Fibroblast of skin of right biceps (primary cell): ENCODE measurements around the gene TCEAL4.
"Not testable (repeated sequence)": the region's sequence is repeated elsewhere in the genome, so short reads cannot be mapped to it uniquely, and the experiment has no call there.

Experiments used
- DNase-seq: peaks from one replicate; pipeline ENCODE4 v3.0.0-alpha.2; 2013

The TCEAL4 gene

DNA sequence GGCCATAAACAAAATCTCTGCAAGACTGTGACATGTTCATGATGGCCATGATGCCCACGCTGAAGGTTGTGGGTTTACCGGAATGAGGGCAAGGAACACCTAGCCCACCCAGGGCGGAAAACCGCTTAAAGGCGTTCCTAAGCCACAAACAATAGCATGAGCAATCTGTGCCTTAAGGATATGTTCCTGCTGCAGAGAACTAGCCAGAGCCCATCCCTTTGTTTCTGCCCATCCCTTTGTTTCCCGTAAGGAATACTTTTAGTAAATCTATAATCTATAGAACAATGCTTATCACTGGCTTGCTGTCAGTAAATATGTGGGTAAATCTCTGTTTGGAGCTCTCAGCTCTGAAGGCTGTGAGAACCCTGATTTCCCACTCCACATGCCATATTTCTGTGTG lies 9.9 kb downstream of the TCEAL4 start:
- DNase-seq, result not testable (repeated sequence)

DNA sequence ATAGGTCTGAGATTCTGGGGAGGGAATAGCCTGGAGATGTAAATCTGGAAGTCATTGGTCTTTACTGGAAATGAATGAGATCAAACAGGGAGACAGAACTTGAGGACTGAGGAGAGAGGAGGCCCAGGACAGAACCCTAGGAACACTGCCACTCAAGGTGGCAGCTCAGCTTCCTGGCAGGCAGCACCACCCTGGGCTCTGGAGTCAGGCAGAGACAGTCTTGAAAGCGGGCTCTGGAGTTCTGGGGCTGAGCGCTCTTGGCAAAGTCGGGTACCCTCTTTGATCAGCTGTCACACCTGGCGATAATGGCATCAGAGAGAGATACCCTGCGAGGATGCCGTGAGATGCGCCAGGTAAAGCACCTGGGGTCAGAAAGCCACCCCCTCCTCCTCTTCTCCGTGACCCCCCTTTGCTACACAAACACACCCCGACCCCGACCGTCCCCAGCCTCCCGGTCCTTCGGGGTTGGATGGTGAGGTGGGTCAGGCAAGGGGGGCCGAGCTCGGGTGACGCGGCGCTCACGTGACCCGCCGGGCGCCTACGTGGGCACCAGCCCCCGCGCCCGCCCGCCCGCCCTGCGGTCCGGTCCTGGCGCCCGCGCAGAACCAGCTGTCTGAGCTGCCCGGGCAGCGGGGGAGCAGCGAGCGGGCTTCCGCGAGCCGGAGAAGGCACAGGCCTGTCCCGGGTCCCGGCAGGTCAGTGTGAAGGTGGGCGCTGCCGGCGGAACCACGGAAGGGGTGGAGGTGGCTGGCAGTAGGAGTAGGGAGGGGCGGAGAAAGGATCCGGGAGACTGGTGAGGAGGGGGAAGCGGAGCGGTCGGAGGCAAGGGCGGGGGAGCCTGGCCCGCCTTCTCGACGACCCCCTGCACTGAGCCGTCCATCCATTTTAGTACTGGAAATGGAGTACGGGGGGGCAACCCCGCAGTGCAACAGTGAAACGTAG lies 22.3 kb downstream of the TCEAL4 start, which contains the start of gene TCEAL3:
TSS of gene TCEAL3 (plus strand) at position 600 of the 942 bp plus-strand sequence. CDS start 1,102 bp downstream, outside the sequence.
- DNase-seq, result peak; percentile 45

DNA sequence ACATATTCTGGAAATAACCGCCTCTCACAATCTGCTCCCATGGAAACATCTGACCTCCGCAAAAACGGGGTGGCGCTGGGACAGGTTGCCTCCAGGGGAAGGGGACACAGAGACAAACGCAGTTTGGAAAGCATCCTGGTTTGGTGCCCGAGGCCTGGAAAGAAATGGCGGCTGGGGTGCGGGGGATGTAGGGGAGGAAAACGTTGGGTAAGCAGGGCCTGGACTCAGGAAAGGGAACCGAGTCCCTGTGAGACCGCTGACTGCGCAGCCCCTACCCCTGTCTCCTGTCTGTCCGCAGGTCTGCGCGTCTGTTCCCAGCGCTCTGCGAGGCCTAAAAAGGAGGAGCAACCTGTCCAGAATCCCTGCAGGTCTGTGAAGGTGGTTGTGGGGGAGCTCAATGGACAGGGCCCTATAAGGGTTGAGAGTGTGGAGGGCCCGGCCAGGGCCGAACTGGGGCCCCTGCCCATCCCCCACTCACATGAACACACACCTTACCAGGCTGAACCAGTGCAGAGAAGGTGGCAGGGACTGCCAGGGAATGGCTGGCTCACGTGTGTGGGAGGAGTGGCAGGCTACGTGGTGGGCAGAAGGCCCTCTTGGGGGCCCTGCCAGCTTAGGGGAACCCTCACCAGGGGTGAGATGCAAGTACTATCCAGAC lies 23.1 kb downstream of the TCEAL4 start:
- no peak for DNase-seq

DNA sequence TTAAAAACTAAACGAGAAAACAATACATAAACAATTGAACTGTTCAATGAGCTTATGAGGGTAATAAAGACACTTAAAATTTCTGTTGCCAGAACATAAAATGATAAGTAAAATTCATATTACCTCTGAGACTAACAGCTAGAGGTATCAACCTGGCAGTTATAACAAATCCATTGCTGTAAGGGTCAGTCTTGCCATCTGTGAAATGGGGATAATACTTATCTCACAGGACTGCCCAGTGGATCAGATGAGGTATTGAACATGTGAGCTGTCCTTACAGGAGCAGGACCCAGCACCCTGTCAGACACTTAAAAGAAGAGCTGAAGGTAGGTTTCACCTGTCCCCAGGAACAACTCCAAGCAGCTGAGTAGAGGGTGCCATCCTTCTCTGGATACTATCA lies 25.0 kb downstream of the TCEAL4 start:
- no peak for DNase-seq

DNA sequence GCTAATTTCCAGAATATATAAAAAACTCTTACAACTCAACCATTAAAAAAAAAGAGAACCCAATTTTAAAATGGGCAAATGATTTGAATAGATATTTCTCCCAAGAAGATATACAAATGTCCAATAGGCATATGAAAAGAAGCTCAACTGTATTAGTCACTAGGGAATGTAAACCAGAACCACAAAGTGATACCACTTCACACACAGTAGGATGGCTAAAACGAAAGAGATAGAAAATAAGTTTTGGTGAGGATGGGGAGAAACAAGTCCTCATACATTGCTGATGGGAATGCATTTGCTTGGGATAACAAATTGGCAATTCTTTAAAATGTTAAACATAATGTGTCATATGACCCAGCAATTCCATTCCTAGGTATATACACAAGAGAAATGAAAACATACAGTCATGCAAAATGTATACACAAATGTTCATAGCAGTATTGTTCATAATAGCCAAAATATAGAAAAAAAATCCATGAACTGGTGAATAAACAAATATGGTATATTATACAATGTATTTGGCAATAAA lies 28.1 kb downstream of the TCEAL4 start:
- no peak for DNase-seq

DNA sequence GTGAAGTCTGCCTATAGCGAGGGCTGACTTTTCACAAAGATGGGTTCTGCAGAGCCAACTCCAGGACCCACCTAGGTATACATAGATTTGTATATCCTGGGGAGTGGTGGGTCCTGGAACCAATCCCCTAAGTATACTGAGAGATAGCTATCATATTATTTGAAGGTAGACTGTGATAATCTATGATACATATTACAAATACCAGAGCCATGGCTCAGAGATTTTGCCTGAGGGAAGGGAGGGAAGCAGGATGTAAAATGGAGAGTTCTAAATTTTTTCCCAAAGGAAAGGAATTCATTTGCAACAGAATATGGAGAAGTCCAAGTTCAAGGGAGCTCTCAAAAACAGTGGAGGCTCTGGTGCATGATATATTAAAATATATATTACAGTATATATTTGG lies 29.7 kb downstream of the TCEAL4 start:
- peak; percentile 48 for DNase-seq

DNA sequence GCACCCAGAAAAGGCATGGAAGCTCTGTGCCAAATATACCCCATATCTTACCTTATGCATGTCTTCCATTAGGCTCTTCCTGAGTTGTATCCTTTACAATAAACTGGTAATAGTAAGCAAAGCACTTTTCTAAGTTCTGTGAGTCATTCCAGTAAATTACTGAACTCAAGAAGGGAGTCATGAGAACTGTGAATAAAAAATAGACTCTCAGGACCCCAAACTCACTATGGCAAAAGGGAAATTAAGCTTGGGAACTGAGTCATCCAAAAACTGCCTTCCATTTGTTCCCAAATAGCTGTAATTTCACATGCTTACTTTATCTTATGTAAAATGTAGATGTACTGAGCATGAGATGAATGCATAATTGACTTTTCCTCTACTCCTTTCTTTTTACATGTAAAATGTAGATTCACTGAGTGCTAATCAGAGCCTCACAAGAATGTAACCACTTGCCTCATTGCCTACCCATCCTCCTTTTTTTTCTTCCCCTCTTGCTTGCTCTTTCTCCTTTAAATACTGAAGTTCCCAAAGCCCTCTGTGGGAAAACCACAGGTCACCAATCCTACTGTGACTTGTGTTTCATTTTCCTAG lies 30.6 kb downstream of the TCEAL4 start:
- peak; percentile 53 for DNase-seq

DNA sequence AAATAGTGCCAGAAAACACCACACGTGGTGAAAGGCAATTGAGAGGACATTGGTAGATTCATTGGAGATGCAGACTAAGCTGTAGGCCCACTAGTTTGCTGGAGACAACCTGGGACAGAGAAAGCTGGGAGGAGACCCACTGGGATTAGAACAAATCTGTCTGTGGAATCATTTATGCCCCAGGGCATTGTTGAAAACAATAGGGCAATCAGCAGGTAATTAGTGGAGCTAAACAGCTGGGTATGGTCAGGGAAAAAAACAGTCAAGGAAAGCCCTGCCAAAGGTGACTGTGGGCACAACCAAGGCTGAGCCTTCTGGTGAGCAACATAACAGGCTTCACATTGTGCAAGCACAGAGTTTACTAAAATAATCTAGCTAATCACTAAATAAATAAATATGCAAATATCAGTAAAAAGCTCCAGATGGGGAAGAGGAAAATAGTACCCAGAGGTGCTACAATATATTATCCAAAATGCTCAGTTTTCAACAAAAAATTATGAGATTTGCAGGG lies 31.4 kb downstream of the TCEAL4 start:
- DNase-seq, result no peak

DNA sequence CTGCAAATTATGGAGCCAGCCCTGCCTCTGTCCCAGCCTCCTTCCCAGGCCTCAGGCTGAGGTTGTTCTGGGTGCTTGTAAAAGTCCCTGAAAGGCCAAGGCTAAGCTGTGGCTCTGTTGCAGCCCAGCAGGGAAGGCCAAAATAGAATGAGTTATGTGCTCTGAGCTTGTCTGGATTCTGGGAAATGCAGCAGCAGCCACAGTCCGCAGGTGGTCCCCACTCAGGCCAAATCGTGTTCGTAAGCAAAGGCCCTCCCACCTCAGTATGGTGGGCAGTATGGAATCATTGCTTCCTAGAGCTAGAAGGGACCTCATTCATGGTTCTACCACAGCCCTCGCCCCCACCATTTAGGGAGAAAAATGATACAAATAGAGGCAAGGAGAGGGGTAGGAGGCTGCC lies 38.8 kb downstream of the TCEAL4 start:
- no peak for DNase-seq

DNA sequence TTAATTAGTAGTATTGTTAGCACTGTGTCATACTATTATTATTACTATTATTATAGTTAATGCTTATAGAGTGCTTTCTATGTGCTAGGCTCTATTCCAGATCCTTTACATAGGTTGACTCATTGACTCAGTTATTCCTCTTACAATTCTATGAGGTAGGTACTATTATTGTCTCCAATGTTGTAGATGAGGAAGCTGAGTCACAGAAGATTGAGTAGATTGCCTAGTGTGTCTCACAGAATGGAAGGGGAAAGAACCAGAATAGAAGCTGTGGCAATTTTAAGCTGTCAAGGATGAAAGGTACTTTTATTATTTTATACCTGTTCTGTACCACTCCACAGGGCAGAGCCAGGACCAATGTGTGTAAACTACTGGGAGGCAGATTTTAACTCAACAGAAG lies 41.5 kb downstream of the TCEAL4 start:
- peak; percentile 48 for DNase-seq

DNA sequence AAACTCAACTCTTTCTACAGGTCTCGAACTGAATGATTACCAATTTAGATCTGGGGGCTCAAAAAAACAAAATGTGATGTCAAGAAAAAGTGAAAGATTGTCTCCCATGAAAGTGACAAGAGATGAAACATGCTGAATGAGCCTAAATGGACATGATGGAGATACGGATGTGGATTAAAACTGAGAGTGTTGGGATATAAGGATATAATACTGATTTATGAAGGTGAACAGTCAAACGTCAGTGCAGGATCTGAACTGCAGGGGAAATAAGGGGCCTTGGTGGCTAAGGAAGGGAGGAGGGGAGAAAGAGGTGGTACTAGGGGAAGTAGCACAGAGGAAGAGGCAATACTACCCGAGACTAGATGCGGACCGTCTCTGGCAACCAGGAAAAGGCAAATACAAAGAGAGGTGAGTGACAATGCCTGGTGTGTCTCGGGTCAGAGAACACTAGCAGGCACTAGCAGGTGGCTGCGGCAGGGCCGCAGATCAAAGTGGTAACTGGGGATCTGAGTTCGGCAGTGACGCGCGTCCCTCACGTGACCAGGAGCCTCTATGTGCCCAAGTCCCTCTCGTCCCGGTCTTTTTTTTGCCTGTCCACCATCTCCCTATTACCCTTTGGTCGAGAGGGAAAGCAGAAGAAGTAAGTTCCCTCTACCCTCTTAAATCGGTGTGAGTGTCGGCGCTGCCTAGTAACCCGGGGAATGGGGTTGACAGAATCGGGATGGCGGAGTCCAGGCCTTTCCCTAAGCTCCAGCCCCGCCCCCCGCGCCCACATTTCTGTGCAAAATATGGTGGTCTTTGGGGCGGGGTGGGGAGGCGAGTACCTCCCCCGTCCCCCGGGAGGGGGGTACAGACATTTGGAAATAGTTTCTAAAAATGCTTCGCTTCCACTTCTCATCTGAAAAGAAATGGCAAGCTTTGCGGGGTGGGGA lies 43.3 kb downstream of the TCEAL4 start, which contains the start of gene TCEAL1:
TSS of gene TCEAL1 (plus strand) at position 590 of the 932 bp plus-strand sequence. CDS start 942 bp downstream, outside the sequence.
- DNase-seq, result peak; percentile 19

DNA sequence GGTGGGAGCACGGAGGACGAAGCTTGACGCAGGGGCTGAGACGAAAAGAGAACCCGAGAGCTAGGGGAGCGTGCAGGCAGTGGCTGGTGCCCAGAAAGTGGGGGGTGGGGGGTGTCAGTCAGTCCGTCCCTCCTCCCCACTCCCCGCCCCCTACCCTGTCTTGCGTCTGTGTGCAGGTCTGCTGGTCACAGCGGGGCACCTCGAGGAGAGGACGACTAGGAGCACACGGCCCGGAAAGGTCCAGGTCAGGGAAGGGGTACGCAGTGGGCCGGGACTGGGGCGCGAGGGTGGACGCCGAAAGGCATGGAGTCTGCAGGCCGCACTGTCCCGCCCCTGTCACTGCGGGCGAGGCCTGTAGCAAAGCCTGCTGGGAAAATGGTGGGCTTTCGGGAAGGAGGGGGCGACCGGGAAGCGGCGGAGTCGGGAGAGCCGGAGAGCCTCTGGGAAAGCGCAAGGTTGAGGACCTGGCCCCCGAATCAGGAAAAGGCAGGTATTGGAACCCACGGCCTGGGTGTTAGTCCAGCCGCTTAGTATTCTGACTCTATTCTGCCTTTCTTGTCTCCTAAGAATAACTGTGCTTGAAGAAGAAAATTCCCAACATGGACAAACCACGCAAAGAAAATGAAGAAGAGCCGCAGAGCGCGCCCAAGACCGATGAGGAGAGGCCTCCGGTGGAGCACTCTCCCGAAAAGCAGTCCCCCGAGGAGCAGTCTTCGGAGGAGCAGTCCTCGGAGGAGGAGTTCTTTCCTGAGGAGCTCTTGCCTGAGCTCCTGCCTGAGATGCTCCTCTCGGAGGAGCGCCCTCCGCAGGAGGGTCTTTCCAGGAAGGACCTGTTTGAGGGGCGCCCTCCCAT lies 44.2 kb downstream of the TCEAL4 start:
- peak; percentile 80 for DNase-seq

DNA sequence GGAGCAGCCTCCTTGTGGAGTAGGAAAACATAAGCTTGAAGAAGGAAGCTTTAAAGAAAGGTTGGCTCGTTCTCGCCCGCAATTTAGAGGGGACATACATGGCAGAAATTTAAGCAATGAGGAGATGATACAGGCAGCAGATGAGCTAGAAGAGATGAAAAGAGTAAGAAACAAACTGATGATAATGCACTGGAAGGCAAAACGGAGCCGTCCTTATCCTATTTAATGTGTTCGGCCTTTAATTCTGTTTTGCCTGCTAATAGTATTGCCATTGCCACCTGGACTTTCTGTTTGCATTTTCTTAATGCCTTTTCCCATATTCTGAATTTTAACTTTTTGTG lies 44.8 kb downstream of the TCEAL4 start:
- DNase-seq, result no peak

DNA sequence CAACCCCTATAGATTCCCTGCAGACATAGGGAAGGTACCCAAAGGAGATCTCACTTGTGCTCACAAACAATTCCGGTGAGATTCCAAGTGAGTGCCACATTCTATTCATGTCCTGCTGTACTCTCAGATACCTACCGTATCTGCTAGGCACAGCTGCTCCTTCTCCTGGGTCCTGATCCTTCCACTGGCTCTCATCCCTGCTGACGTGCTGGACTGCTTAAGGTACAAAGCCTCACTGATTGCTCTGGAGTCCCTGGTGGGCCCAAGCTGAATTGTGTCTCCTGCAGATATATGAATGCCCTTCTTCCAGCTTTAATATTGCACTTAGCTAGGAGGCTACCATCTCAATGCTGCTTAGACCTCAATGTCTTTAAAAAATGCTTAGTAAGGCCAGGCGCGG lies 45.8 kb downstream of the TCEAL4 start:
- DNase-seq, result no peak

DNA sequence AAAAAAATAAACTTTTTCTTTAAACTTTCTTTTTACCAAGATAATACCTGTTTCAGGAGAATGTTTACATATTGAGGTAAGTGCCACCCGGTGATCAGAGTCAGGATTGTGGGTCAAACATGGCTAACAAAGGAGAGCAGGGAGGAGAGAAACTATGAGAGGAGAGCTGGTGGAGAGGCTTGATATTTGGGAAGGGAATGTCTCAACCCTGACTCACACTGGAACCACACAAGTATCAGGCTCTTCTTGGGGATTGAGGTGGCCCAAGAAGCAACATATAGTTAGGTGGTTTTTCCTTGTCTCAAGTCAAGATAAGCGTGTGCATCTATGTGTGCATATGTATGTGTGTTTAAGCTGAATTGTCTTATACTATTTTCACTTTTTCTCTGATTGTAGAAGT lies 50.1 kb downstream of the TCEAL4 start:
- DNase-seq, result no peak
